DOHH2 (cell line): Measurements from ENCODE around the gene IBA57.

Experiments
- CTCF ChIP-seq: fragments of 200-600 bp; sonication (generic); IDR thresholded peaks from one replicate; pipeline ENCODE4 v1.5.1; 2014; ENCODE audit warnings: antibody characterized with exemption, mild to moderate bottlenecking, low read depth, low read length; ENCODE audit not compliant: poor library complexity, severe bottlenecking
- EZH2phosphoT487 ChIP-seq: fragments of 200-600 bp; sonication (generic); IDR thresholded peaks from 2 replicates; pipeline ENCODE4 v1.6.1; 2017; ENCODE audit warnings: borderline replicate concordance, mild to moderate bottlenecking, antibody characterized with exemption, low read length, moderate library complexity, mixed read lengths

GRCh38 chr1:228120857-228121489 is 44.6 kb upstream of the IBA57 start:
- TF ChIP-seq CTCF: no peak
- no peak for TF ChIP-seq EZH2phosphoT487
